GM23248 (cell line): ENCODE results near the gene ZNF333.

Source experiments
- EZH2 ChIP-seq: fragments of 200-600 bp; sonication (generic); IDR thresholded peaks from 2 replicates; pipeline ENCODE4 v1.6.1; 2018; ENCODE audit warnings: antibody characterized with exemption, mild to moderate bottlenecking; ENCODE audit not compliant: insufficient read depth, poor library complexity, severe bottlenecking
- EZH2phosphoT487 ChIP-seq: fragments of 200-600 bp; sonication (generic); IDR thresholded peaks from 2 replicates; pipeline ENCODE4 v1.6.1; 2018; ENCODE audit warnings: antibody characterized with exemption, moderate library complexity, mild to moderate bottlenecking, low read depth; ENCODE audit not compliant: insufficient read depth

- no peak for TF ChIP-seq EZH2
- TF ChIP-seq EZH2phosphoT487 = no peak
These were observed 41.4 kb downstream of the ZNF333 start for GRCh38 chr19:14731200-14731599.
